ENCODE results near the gene COTL1. TPM values are rescaled to one million over a fixed set of nuclear protein-coding genes. Genes with fewer than 3 reads are reported as not detected.

COTL1 gene
- total and polyA plus RNA-seq, 2 of the 13 experiments (the other 11 are each of a cell fraction or from before 2014, with no cell fraction given), result 8.7 to 16.9 TPM

GRCh38 chr16:84647828-84648594, 30.1 kb upstream of the COTL1 start, which contains the start of gene KLHL36 (continued):
- 0 out of 2 replicates have a peak, but pooled peaks have one; percentile 22 for TF ChIP-seq ZNF841 (CRISPR knock-in tag; IDR thresholded peaks at IDR 0.05; ENCODE audit: borderline replicate concordance)
- peak; percentile 34; the same call in 1 of the 2 replicates for TF ChIP-seq ARNTL (CRISPR knock-in tag; IDR thresholded peaks at IDR 0.05)
- no peak for TF ChIP-seq GZF1 (CRISPR knock-in tag; IDR thresholded peaks at IDR 0.05)
- no peak for TF ChIP-seq BRCA1 (CRISPR knock-in tag; IDR thresholded peaks at IDR 0.05)
- no peak for TF ChIP-seq ZSCAN5A (CRISPR knock-in tag; IDR thresholded peaks at IDR 0.05; ENCODE audit: borderline replicate concordance)
- no peak for TF ChIP-seq HNRNPUL1 (IDR thresholded peaks at IDR 0.05; ENCODE audit: low read depth, low read length)
- peak; percentile 35 for TF ChIP-seq TEAD3 (CRISPR knock-in tag; optimal IDR thresholded peaks at IDR 0.05; ENCODE audit: borderline replicate concordance)
- TF ChIP-seq POGZ (CRISPR knock-in tag; IDR thresholded peaks at IDR 0.05), result peak; percentile 28; the same call in 1 of the 2 replicates
- peak; percentile 65 for TF ChIP-seq UBTF (CRISPR knock-in tag; IDR thresholded peaks at IDR 0.05)
- TF ChIP-seq ZGPAT (CRISPR knock-in tag; IDR thresholded peaks at IDR 0.05), result peak; percentile 67
- TF ChIP-seq ZFP1 (CRISPR knock-in tag; IDR thresholded peaks at IDR 0.05), result no peak
- peak; percentile 85; the same call in 1 of the 2 replicates for TF ChIP-seq ZNF782 (CRISPR knock-in tag; IDR thresholded peaks at IDR 0.05; ENCODE audit: borderline replicate concordance)
- TF ChIP-seq FOXA1 (IDR thresholded peaks at IDR 0.05), result no peak
- TF ChIP-seq FOXA1 (CRISPR knock-in tag; IDR thresholded peaks at IDR 0.05), result no peak
- TF ChIP-seq SKIL (CRISPR knock-in tag; IDR thresholded peaks at IDR 0.05; ENCODE audit: borderline replicate concordance), result no peak
- TF ChIP-seq ZNF513 (CRISPR knock-in tag; conservative IDR thresholded peaks at IDR 0.05), result 0 out of 2 replicates have a peak, but pooled peaks have one; percentile 58
